Measurements from ENCODE around the gene KRT4. TPM values are rescaled to one million over a fixed set of nuclear protein-coding genes. Genes with fewer than 3 reads are reported as not detected.

KRT4 gene
- total RNA-seq = not detected in 2 replicates

DNA sequence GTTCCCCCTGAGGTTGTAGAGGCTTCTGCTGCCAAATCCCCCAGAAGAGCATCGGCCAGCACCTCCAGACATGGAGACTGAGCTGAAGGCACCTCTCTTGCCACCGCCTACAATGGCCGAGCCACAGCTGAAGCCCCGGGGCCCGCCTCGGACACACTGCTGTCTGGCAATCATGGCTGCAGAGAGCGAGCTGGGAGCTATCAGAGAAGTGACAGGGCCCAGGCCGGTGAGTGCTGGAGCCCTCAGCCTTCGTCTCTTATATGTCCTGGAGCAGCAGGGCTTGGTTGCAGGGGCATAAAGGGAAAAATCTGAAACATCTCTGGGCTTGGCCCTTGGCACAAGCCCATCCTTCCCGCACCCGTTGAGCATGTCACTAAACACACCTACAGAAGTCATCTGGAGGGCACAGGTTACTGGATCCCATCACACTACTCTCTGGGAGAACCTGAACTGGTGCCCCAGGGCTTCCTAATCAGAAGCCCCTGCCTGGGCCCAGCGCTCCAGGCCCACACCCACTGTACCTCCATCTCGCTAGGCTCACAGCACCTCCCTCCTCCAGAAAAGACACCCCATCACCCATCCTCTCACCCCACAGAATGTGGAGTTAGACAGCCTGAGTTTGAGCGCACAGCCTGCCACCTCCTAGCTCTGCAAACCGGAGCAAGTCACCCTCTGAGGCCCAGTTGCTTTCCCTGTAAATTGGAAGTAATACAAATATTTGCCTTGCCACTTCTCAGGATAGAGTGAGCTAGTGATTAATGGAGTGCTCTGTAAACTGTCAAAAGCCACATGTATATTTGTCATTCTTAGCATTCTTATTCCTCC lies at the start of gene KRT4:
Gene KRT4 (minus strand): TSS at position 232 of the 825 bp plus-strand sequence. CDS start 58 bp downstream, at position 174.

GRCh38 chr12:52848661-52849255 lies 34.8 kb upstream of the KRT4 start, which contains the start of gene KRT78:
TSS of gene KRT78 (minus strand) at chr12:52848994. CDS start at chr12:52848930, 64 bp downstream.

GRCh38 chr12:52833922-52834726 lies 20.2 kb upstream of the KRT4 start, which contains the start of gene KRT79:
TSS of gene KRT79 (minus strand) at chr12:52834311. CDS start at chr12:52834260, 51 bp downstream.

GRCh38 chr12:52795694-52796428 lies 18.1 kb downstream of the KRT4 start, which contains the start of gene KRT3:
TSS of gene KRT3 (minus strand) at chr12:52796117. CDS start at chr12:52796042, 75 bp downstream.

DNA sequence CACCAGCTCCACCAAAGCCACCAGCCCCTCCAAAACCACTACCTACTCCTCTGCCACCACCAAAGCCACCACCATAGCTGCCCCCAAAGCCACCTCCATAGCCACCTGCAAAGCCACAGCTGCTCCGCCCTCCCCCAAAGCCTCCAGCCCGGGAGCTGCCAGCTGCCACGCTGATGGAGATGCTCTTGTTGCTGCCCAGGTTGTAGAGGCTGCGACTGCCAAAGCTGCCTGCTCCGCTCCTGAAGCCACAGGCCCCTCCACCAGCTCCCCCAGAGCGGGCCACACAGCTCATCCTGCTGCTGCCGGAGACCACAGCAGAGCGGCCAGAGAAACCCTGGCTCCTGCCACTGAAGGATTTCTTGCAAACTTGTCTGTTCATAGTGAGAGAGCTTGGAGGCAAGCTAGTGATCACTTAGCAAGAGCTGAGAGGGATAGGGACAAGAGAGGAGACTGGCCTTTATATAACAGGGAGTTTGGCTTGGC lies 37.0 kb downstream of the KRT4 start, which contains the start of gene KRT76:
Gene KRT76 (minus strand): TSS at position 433 of the 483 bp plus-strand sequence. CDS start 54 bp downstream, at position 379.

Other genes starting within 250 kb of the KRT4 start
- not detected in 2 replicates for gene KRT74, start 240.3 kb downstream of the KRT4 start, total RNA-seq
- not detected in 2 replicates for gene KRT72, start 212.7 kb downstream of the KRT4 start, total RNA-seq
- gene KRT73, start 195.6 kb downstream of the KRT4 start, total RNA-seq = not detected in 2 replicates
- gene KRT2, start 161.9 kb downstream of the KRT4 start, total RNA-seq = not detected in 2 replicates
- gene KRT1, start 133.7 kb downstream of the KRT4 start, total RNA-seq = not detected in 2 replicates
- not detected in 2 replicates for gene KRT77, start 110.6 kb downstream of the KRT4 start, total RNA-seq
- not detected in 2 replicates for gene KRT76, start 36.8 kb downstream of the KRT4 start, total RNA-seq
- not detected in 2 replicates for gene KRT3, start 18.0 kb downstream of the KRT4 start, total RNA-seq
- 0.28 TPM in 1 of 2 replicates, not detected in the other for gene KRT79, start 20.2 kb upstream of the KRT4 start, total RNA-seq
- gene KRT78, start 34.9 kb upstream of the KRT4 start, total RNA-seq = not detected in 2 replicates
- 9.2 and 20.7 TPM in 2 replicates for gene KRT8, start 91.0 kb upstream of the KRT4 start, total RNA-seq
- gene KRT18, start 135.0 kb upstream of the KRT4 start, total RNA-seq = 278 and 369 TPM in 2 replicates
- gene EIF4B, start 192.3 kb upstream of the KRT4 start, total RNA-seq = 1,037 and 1,365 TPM in 2 replicates
- gene TNS2, start 235.9 kb upstream of the KRT4 start, total RNA-seq = 19.8 and 33.7 TPM in 2 replicates